CD4-positive, alpha-beta T cell treated with Interleukin-2 at 100 ng/mL for 4 hours (primary cell): ENCODE data around the gene CIAO3.

Source experiments
- DNase-seq: peaks from one replicate; pipeline ENCODE4 v3.0.0-alpha.2; 2020; ENCODE audit warnings: low spot score

The CIAO3 gene

DNA sequence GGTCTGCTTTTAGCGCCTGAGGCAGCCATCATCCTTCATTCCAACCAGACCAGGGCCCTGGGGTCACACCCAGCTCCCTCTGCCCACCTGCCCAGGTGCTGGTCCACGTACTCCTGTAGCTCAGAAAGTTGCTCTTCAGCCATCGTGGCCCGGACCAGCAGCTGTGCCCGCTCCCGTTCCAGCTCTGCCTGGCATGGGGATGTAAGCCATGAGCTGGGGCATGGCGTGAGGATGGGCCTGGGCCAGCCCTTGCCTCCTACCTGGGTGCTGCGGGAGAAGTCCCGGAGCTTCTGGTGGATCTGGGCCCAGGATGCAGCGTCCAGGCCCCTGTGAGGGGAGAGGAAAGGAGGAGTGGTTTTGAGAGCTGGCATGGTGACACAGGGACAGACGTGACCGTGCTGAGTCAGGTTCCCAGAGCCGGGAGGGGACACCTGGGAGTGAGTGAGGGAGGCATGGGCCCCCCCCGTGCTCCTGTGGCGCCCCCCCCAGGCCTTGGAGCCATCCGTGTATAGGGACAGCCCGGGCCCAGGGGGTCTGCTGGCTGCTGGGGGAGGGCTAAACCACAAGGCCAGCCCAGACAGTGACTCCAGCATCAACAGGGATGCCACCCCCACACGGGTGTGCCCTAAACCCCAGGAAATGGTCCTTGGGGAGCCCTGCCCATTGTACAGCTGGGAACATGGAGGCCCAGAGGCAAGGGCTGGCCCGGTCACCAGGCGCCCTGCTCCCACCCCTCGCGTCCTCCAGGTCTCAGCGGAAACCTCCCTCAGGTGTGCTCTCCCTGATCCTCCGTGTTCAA, 17.8 kb downstream of the CIAO3 start:
- DNase-seq, result no peak

DNA sequence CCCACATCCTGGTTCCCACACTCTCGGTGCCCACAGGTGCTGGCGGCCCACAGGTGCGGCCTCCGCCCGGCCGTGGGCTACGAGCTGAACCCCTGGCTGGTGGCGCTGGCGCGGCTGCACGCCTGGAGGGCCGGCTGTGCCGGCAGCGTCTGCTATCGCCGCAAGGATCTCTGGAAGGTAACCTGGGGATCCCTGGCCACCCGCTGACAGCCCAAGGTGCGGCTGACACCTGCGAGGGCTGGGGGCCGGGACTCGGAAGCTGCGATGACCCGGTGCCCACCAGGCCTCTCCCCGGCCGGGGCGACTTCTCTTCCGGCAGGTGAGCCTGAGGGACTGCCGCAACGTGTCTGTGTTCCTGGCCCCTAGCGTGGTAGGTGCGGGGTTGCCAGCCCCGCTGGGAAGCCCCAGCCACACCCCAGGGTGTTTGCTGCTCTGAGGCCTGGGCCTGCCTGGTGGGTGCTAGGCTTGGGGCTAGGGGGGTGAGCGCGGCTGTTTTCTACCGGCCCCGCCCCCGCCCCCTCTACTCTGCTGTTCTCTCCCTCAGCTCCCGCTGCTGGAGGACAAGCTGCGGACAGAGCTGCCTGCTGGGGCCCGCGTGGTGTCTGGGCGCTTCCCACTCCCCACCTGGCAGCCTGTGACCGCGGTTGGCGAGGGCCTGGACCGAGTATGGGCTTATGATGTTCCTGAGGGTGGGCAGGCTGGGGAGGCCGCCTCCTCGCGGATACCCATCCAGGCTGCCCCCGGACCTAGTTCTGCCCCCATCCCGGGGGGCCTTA, 18.8 kb downstream of the CIAO3 start:
- no peak for DNase-seq

DNA sequence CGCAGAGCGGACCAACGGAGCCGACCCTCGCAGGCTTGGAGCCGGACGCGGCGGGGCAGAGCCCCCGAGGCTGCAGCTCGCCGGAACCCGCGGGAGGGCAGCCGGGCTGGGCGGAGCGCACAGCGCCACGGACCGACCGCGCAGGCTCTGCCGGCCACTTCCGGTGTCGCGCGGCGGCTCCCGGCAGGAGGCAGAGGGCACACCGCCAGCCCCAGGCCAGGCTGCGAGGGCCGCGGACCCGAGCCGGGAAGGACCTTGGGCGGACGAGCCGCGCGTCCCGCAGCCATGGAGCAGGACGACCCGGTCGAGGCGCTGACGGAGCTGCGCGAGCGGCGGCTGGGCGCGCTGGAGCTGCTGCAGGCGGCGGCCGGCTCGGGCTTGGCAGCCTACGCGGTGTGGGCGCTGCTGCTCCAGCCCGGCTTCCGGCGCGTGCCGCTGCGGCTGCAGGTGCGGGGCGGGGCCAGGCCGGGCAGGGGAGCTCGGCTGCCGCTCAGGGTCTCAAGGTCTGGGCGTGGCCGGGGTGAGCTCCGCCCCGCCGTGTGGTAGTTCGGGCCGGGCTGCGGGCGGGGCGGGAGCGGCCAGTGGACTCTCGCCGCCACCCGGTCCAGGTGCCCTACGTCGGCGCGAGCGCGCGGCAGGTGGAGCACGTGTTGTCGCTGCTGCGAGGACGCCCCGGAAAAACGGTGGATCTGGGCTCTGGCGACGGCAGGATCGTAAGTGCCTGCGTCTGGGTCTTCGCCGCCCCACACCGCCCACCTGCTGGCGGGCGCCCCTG, 19.6 kb downstream of the CIAO3 start, which contains the start of gene ANTKMT:
Gene ANTKMT, plus strand, starts transcription at position 157 of the 775 bp plus-strand sequence. Its CDS starts 129 bp downstream, at position 286.
- peak; percentile 70 for DNase-seq

DNA sequence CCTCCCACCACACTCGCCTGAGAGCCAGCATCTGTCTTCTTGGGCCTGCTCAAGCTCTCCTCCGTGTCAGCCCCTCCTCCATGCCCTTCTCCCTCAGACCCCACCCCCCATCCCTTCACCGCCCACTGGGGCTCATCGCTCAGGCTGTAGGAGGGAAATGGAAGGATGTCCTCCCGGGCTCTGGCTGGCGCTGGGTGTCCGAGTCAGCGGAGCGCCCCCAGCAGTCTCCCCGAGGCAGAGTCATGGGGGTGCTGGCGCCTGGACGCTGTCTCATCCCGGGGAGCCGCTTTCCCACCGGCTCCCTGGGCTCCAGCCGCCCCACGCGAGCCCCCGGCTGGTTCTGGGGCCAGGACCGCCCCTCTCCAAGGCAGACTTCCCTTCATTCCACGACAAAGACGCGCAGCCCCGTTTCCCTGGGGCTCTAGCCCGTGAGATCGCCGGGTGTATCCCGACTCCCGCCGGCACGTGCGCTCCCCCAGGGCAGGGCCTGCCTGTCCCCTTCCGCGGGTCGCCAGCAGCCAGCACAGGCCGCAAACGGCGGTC, 20.3 kb downstream of the CIAO3 start:
- no peak for DNase-seq

DNA sequence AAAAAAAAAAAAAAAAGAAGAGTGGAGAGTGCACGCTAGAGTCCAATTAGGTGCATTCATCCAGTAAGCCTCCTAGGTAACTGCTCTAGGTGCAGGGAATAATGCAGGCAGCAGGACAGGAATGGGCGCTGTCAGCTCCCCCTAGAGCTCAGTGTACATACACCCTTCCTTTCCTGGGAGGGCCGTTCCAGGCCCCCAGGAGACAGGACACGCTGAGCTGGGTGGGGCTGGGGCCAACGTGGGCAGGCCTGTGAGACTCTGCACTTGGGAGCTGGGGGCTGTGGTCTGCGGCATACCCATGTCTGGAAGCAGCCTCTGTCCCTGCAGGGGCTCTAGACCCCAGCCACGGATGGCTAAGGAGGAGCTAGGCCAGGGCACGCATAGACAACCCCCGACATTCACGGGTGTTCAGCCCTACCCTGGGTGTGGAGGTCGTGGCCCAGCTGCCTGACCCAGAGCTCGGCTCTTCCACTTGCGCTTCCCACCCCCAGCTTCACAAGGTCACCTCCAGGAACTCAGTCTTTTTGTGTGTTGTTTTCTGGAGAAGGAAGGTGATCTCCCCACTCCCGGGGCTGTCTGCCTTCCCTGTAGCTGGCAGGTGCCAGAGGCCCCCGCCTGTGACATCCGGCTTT, 20.9 kb downstream of the CIAO3 start:
- DNase-seq, result no peak

DNA sequence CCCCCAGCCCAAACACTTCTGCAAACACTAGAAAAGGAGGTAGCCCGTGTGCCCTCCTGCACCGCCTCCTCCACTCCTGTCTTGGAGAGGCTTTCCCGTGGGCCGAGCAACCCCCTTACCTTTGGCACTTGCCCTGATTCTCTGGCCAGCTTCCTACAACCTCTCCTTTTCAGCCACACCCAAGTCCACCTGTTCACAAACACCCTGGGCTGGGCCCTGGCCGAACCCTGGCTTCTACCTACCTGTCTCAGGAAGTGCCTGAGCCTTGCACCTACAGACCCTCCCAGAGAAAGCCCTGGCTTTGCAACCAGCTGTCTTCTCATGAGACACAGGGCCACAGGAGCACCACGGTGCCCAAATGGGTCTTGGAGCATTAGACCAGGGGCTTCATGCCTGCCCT, 21.9 kb downstream of the CIAO3 start:
- DNase-seq, result no peak

DNA sequence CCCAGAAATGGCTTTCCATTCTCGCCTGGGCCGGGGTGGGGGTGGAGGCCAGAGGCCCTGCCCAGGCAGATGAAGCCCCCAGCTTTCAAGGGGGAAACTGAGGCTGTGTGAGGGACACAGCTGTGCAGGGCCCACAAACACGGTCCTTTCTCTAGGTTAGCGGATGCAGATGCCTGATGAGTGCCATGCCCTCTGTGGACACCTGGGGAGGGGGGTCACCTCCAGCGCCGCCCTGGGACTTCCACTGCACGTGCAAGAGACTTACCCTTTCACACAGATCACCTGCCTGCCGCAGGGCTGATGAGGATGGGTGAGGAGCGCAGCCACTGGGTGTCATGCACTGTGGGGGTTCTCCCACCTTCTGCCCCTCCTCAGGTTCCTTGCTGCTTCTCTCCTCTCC, 22.4 kb downstream of the CIAO3 start:
- no peak for DNase-seq

DNA sequence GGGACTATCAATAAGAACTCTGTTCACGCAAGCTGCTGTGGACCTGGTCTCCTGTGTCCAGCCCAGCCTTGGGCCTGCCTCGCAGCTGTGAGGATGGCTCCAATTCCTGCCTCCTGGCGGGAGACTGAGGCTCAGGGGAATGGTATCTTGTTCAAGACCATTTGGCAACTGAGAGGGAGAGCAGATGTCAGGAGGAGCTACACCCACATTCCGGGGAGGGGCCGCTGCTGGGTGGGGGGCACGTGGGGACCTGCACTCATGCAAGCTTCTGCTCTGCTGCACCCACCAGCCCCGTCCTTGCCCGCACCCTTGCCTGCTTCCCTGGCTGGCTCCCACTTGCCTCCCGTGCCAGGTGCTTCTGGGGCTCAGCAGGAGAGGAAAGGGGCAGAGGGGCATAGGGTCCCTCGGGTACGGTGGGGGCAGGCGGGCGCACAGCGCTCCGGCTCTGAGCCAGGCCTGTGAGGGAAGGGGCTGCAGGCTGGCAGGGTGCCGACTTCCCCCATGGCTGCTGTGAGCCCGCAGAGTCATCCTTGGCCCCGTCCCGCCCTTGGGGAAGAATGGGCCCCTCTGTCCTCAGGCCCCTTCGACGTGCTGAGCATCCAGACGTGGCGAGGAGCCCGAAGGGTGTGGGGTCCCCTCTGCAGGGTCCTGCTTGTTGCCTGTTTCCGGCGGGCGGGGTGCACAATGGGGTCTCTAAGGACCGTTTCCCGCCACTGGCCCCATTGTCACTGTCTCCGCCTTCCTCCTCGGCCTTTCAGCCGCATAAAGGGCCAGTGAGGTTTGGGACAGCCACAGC, 23.1 kb downstream of the CIAO3 start:
- DNase-seq, result no peak

DNA sequence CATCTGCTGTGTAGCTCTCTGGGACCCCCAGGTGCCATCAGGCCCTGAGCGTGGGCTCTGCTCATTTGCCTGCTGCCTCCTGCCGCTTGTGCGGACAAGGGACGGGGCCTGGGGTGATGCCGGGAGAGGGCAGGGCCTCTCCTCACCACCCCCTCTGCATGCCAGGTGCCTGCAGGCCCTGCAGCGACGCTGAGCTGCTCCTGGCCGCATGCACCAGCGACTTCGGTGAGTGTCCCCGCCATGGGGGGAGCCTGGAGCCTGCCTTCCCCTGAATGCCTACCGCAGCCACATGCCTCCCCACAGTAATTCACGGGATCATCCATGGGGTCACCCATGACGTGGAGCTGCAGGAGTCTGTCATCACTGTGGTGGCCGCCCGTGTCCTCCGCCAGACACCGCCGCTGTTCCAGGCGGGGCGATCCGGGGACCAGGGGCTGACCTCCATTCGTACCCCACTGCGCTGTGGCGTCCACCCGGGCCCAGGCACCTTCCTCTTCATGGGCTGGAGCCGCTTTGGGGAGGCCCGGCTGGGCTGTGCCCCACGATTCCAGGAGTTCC, 23.9 kb downstream of the CIAO3 start:
- no peak for DNase-seq

DNA sequence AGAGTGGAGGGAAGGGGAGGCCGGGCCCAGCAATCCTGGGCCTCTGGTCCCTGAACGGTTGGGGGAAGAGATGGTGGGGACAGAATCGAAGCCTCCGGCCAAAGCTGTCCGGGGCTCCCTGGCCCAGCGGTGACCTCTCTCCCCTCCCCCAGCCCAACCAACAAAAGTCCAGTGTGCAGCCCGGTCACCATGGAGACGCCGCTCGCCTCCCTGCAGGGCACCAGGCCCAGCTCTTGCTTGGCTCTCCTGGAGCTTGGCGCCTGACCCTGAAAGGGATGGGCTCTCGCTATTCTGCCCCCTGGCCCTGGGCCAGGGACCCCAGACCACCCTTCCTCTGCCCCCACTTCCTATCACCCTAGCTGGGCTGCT, 24.6 kb downstream of the CIAO3 start:
- no peak for DNase-seq

DNA sequence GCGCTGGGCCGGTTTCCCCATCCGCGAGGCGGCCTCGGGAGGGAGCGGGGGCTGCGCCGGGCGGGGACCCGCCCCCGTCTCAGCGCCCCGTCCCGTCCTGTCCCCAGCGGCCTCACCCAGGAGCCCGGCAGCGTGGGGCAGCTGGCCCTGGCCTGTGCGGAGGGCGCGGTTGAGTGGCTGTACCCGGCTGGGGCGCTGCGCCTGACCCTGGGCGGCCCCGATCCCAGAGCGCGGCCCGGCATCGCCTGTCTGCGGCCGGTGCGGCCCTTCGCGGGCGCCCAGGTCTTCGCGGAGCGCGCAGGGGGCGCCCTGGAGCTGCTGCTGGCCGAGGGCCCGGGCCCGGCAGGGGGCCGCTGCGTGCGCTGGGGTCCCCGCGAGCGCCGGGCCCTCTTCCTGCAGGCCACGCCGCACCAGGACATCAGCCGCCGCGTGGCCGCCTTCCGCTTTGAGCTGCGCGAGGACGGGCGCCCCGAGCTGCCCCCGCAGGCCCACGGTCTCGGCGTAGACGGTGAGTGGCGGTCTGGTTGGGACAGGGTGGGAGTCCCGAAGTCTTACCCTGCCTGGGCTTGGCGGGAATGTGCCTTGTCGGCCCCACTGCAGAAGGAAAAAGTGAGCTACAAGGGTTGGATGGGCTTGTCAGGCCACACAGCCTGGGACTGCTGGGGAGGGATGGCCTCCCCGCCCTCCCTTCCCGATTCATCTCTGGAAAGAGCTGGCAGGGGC, 25.2 kb downstream of the CIAO3 start:
- no peak for DNase-seq

DNA sequence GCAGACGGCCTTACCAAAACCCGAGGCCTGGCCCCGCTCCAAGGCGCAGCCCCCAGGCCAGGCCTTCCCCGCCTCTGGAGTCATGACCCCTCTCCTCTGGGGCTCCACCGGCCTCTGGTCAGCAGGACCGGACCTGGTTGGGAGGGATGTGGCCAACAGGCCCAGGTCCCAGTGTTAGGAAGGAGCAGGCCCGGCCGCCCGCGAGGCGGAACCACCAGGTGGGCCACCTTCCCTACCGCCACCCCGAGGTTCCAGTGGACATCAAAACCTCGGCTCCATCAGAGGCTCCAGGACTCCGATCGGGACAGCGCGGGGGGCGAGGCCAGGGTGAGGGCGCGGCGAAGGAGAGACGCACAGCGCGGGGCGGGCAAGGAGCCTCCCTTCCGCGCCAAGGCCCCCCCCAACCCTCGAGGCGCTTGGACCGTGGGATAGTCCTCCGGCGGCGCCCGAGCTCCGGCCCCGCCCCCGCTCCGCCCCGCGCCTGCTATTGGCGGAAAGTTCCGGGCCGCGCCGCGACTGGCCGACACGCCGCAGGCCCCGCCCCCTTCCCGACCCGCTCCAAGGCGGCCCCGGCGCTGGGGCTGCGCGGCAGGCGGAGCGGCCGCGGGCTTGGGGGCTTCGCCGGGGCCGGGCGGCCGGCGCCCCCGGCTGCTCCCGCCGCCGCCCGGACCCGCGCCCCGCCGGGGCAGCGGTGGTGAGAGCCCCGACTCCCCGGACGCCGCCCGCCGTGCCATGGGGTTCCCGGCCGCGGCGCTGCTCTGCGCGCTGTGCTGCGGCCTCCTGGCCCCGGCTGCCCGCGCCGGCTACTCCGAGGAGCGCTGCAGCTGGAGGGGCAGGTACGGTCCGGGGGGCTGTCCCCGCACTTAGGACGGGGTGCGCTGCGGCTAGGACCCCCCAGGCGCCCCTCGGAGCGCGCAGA, 26.0 kb downstream of the CIAO3 start, which contains the start of gene METRN:
Gene METRN, plus strand, starts transcription at position 561 of the 919 bp plus-strand sequence. Its CDS starts 172 bp downstream, at position 733.
- peak; percentile 85 for DNase-seq

DNA sequence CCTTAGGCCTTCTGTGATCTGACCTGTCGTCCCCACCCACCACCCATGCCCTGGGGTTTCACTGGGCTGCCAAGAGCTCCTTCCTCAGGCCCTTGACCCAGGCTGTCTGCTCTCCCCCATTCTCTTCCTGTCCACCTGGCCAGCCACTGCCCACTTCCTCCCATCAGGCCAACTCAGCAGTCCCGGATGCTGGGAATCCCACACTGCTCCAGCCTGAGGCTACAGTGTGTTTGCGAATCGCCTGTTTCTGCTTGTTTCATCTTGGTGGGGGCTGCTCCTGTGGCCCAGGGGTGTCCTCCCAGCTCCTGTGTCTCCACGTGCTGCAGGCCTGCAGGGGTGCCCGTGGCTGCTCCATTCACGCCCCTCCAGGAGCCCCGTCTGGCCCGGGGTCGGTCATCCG, 26.7 kb downstream of the CIAO3 start:
- DNase-seq, result no peak

DNA sequence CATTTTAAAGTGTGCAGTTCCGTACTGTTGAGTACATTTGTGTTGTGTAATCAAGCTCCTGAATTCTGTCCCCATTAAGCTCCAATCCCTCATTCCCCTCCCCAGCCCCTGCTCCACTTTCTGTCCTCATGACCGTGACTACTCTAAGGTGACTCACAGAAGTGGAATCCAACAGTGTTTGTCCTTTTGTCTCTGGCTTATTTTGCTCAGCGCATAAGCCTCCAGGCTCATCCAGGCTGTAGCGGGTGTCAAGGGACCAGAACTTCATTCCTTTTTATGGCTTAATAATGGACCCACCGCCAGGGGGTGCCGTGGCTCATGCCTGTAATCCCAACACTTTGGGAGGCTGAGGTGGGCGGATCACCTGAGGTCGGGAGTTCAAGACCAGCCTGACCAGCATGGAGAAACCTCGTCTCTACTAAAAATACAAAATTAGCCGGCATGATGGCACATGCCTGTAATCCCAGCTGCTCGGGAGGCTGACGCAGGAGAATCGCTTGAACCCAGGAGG, 28.0 kb downstream of the CIAO3 start:
- peak; percentile 45 for DNase-seq

DNA sequence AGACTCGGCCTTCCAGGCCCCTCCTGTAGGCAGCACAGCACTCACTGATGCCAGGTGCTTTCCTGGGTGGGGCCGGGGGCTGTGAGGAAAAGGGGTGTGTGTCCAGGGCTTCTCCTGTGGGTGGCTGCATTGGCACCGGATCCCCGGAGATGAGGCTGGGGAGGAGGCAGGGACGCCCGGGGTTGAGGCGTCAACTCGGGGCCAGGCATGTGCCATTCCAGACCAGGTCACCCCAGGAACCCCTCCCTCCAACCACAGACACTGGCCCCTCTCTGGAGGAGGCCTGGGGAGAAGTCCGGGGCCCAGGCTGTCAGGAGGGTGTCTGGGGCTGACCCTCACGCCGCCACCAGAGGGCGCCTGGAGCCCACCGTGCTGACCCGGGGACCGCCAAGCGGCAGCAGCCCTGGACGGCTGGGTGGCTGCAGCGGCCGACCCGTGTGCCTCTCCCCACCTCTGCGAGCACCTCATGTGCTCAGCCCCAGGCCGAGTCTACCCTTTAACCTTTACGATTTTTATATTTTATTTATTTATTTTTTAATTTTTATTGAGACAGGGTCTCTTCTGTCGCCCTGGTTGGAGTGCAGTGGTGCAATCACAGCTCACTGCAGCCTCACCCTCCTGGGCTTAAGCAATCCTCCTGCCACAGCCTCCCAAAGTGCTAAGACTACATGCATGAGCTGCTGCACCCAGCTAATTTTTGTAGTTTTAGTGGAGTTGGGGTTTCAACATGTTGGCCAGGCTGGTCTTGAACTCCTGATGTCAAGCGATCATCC, 29.1 kb downstream of the CIAO3 start:
- peak; percentile 81 for DNase-seq

DNA sequence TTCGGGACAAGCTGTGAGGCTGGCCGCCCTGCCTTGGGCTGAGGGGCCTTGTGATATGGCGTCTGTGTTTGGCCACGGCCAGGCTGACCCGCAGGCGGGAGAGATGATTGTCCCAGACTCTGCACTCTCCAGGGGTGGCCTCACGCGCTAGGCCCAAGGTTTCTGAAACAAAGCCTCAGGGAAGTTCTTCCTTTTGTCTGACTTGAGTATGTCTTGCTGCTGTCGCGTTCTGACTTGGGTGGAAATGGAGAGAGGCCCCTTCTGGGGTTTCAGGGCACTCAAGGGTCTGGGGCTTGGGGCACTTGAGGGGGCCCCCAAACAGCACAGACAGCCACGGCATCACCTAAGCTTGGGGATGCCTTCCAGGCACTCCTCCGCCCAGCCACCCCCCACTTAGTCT, 29.7 kb downstream of the CIAO3 start:
- no peak for DNase-seq

DNA sequence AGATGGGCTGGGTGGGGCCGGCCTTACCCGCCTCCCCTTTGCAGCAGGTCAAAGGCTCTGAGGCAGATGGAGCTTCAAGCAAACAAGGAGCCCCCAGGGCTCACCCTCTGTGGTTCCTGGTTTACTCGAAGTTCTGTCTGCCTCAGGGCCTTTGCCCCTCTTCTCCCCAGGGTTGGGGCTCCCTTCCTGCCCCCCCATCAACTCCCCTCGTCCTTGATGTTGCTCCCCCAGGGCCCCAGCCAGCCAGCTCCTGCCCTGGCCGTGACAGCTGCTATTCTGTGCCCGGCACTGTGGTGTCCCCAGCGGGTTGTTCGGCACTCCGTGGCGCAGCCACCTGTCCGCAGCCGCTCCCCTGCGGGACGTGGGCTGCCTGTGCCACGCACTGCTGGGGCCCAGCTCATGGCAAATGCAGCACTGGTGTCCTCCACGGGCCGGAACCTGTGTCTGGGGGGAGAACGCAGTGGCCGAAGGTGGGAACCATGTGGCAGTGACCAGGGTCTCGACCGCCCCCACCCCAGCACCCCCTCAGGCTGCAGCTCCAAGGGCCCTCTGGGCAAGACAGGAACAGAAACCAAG, 30.2 kb downstream of the CIAO3 start:
- no peak for DNase-seq
